BLaER1 treated with 17β-estradiol and CSF1 and Interleukin-3, amounts not matched to agents 10 nM and 100 nM (cell line): Measurements from ENCODE around the gene TTC7B.

Experiments used
- H3K27ac ChIP-seq, 11 experiments: shearing (Covaris generic); formaldehyde crosslinking; 2 replicates each; pipeline ENCODE4 v1.8.1; 2022
- H3K27me3 ChIP-seq, 11 experiments: shearing (Covaris generic); formaldehyde crosslinking; 2 replicates each; pipeline ENCODE4 v1.8.1; 2022
- H3K36me3 ChIP-seq, 11 experiments: shearing (Covaris generic); formaldehyde crosslinking; 2 replicates each; pipeline ENCODE4 v1.8.1; 2022
- H3K4me1 ChIP-seq, 10 experiments: shearing (Covaris generic); formaldehyde crosslinking; 2 replicates each; pipeline ENCODE4 v1.8.1; 2022
- H3K4me2 ChIP-seq, 11 experiments: shearing (Covaris generic); formaldehyde crosslinking; 2 replicates each; pipeline ENCODE4 v1.8.1; 2022
- H3K4me3 ChIP-seq, 10 experiments: shearing (Covaris generic); formaldehyde crosslinking; 2 replicates each; pipeline ENCODE4 v1.8.1; 2022
- H3K9ac ChIP-seq, 11 experiments: shearing (Covaris generic); formaldehyde crosslinking; 2 replicates each; pipeline ENCODE4 v1.8.1; 2022
- H3K9me3 ChIP-seq, 11 experiments: shearing (Covaris generic); formaldehyde crosslinking; replicated peaks in 1 of 11; 2 replicates each; pipeline ENCODE4 v1.8.1; 2022
- H4K20me1 ChIP-seq, 11 experiments: shearing (Covaris generic); formaldehyde crosslinking; 2 replicates each; pipeline ENCODE4 v1.8.1; 2022
- Cebpa-rat ChIP-seq, 11 experiments: shearing (Covaris generic); IDR thresholded peaks; 2 replicates each; pipeline ENCODE4 v1.8.1; 2022

TTC7B gene

DNA sequence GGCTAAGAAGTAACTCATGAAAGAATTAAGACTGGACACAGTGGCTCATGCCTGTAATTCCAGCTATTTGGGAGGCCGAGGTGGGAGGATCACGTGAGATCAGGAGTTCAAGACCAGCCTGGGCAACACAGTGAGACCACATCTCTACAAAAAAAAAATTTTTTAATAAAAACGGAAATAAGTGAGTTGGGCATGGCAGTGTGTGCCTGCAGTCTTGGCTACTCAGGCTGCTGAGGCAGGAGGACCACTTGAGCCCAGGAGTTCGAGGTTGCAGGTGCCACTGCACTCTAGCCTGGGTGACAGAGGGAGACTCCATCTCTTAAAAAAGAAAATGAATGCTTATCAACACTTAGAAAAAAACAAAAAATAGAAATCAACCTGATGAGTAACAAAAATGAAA, 301.7 kb downstream of the TTC7B start:
- Histone ChIP-seq H3K9ac (no peak overlapping the region), H3K4me3 (no peak overlapping the region), H3K4me1 (peaks cover 11 to 66% (median 46%) of the 10 kb centered on the region in 10 experiments), H3K36me3 (no peaks in the 10 kb centered on the region), H4K20me1 (no peaks in the 10 kb centered on the region), H3K27ac (no peak overlapping the region), H3K9me3 (peaks cover 0 to 5% (median 4%) of the 10 kb centered on the region in 11 experiments; a peak in 7 of 22 replicates), H3K4me2 (0 out of 22 replicates have a peak overlapping the region, but pooled peaks of 1 of the 11 experiments have one; percentile 22), H3K27me3 (no peaks in the 10 kb centered on the region)
- no peak for TF ChIP-seq Cebpa-rat (IDR thresholded peaks at IDR 0.05)

DNA sequence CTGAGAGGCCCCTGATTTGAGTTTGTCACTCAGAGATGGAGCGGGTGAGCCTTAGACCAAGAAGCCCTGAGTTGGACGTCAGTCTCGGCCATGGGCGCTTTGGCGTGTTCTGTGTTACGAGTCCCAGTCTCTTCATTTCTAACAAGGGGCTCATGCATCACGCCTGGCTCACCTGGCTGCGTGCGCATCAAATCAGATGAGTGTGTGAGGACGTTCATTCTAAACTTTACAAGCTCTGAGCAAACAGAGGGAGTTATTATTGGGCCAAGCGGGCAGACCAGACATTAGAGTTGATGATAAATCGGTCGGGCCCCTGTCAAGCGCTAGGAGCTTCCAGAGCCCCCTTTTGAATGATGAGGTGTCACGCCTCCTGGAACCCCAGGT, 302.2 kb downstream of the TTC7B start:
- Histone ChIP-seq H3K9me3 (no peaks in the 10 kb centered on the region), H3K36me3 (no peaks in the 10 kb centered on the region), H3K4me3 (no peak overlapping the region), H4K20me1 (no peaks in the 10 kb centered on the region), H3K27me3 (no peaks in the 10 kb centered on the region), H3K4me2 (peak overlapping the region in 4 of 11 experiments; percentile 74 to 87 (median 83); a peak in 5 of 22 replicates), H3K9ac (peak overlapping the region in 1 of 11 experiments; percentile 30; a peak in 1 of 22 replicates), H3K4me1 (peaks cover 16 to 72% (median 51%) of the 10 kb centered on the region in 10 experiments), H3K27ac (peak overlapping the region in 1 of 11 experiments; percentile 28; a peak in 3 of 22 replicates)
- TF ChIP-seq Cebpa-rat (IDR thresholded peaks at IDR 0.05), result no peak

GRCh38 chr14:90513161-90514014, 302.8 kb downstream of the TTC7B start:
- peak overlapping the region in 4 of 11 experiments; percentile 10 to 38 (median 32); a peak in 5 of 22 replicates for H3K9ac ChIP-seq
- H3K9me3 ChIP-seq, result no peaks in the 10 kb centered on the region
- H3K4me3 ChIP-seq, result no peak overlapping the region
- peak overlapping the region in 8 of 11 experiments; percentile 51 to 87 (median 74); a peak in 16 of 22 replicates for H3K4me2 ChIP-seq
- no peaks in the 10 kb centered on the region for H3K36me3 ChIP-seq
- peaks cover 22 to 78% (median 58%) of the 10 kb centered on the region in 10 experiments for H3K4me1 ChIP-seq
- H3K27ac ChIP-seq, result peak overlapping the region in 4 of 11 experiments; percentile 18 to 50 (median 28); a peak in 5 of 22 replicates
- H4K20me1 ChIP-seq, result no peaks in the 10 kb centered on the region
- no peak for TF ChIP-seq Cebpa-rat (IDR thresholded peaks at IDR 0.05)
- H3K27me3 ChIP-seq, result peaks cover 0 to 5% (median 0%) of the 10 kb centered on the region in 11 experiments; a peak in 1 of 22 replicates

GRCh38 chr14:90512329-90512991, 303.8 kb downstream of the TTC7B start:
- peak overlapping the region in 5 of 11 experiments; percentile 2 to 64 (median 55); a peak in 9 of 22 replicates for H3K9ac ChIP-seq
- H3K27ac ChIP-seq, result peak overlapping the region in 6 of 11 experiments; percentile 2 to 68 (median 46); a peak in 10 of 22 replicates
- H3K4me2 ChIP-seq, result peak overlapping the region; percentile 13 to 87 (median 69); a peak in 19 of 22 replicates
- TF ChIP-seq Cebpa-rat (IDR thresholded peaks at IDR 0.05), result no peak
- H3K4me3 ChIP-seq, result no peak overlapping the region
- no peaks in the 10 kb centered on the region for H3K36me3 ChIP-seq
- H3K4me1 ChIP-seq, result peaks cover 14 to 80% (median 61%) of the 10 kb centered on the region in 10 experiments
- peaks cover 0 to 6% (median 0%) of the 10 kb centered on the region in 11 experiments; a peak in 1 of 22 replicates for H3K27me3 ChIP-seq
- H4K20me1 ChIP-seq, result no peaks in the 10 kb centered on the region
- H3K9me3 ChIP-seq, result no peaks in the 10 kb centered on the region

DNA sequence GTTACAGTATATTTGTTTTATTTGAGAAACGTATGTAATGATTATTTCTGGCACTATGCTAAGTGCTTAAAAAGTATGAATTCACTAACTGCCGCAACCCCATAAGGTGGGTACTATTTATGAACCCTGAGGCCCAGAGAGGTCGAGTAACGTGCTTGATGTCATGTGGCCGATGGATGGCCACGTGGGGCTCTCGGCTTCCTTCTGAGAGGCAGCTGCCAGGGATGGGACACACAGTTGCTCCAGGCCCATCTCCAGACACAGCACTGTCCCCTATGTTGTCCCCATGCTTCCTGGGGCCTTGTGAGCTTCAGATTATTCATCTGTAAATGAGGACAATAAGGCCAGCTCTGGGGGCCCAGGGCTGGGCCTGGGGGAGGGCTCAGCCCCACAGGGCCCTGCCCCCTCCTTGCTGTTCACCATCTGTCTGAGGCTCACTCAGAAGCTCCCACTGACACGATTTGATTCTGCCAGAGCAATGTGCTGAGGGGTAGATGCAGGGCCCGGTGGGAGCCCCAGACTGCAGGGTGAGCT, 304.4 kb downstream of the TTC7B start:
- H3K9ac ChIP-seq, result peak overlapping the region in 5 of 11 experiments; percentile 2 to 64 (median 55); a peak in 9 of 22 replicates
- peak overlapping the region; percentile 13 to 87 (median 69); a peak in 19 of 22 replicates for H3K4me2 ChIP-seq

DNA sequence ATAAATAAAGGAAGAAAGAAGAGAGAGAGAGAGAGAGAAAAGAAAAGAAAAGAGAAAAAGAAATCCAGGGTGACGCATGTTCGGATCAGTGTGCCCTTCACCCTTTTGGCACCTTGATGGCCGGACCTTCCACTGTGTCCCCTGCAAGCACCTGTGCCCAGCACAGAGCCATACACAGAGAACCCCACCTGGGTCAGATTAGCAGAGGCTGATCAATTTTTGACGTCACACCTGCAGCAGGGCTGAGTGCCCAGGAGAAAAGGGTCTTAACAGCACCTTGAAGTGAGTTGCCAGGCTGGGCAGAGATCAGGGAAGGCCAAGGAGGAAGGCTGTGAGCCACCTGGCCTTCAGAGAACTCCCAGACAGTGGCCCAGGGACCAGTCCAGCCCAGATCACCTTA, 305.0 kb downstream of the TTC7B start:
- no peaks in the 10 kb centered on the region for H4K20me1 ChIP-seq
- H3K36me3 ChIP-seq, result no peaks in the 10 kb centered on the region
- H3K4me2 ChIP-seq, result peak overlapping the region in 8 of 11 experiments; percentile 51 to 87 (median 74); a peak in 12 of 22 replicates
- TF ChIP-seq Cebpa-rat (IDR thresholded peaks at IDR 0.05), result no peak
- H3K27ac ChIP-seq, result peak overlapping the region in 1 of 11 experiments; percentile 68; a peak in 1 of 22 replicates
- no peak overlapping the region for H3K4me3 ChIP-seq
- no peak overlapping the region for H3K9ac ChIP-seq
- peaks cover 12 to 76% (median 61%) of the 10 kb centered on the region in 10 experiments for H3K4me1 ChIP-seq
- H3K9me3 ChIP-seq, result 0 out of 22 replicates have a peak, but pooled peaks cover 0 to 7% (median 0%) of the 10 kb centered on the region in 11 experiments
- H3K27me3 ChIP-seq, result peaks cover 0 to 6% (median 0%) of the 10 kb centered on the region in 11 experiments; a peak in 1 of 22 replicates

More for the DNA sequence above, 304.4 kb downstream of the TTC7B start:
- Histone ChIP-seq H3K4me1 (peaks cover 12 to 76% (median 61%) of the 10 kb centered on the region in 10 experiments), H3K9me3 (0 out of 22 replicates have a peak, but pooled peaks cover 0 to 2% (median 0%) of the 10 kb centered on the region in 11 experiments), H3K27me3 (peaks cover 0 to 6% (median 0%) of the 10 kb centered on the region in 11 experiments; a peak in 1 of 22 replicates), H4K20me1 (no peaks in the 10 kb centered on the region), H3K4me3 (no peak overlapping the region), H3K36me3 (no peaks in the 10 kb centered on the region), H3K27ac (peak overlapping the region in 6 of 11 experiments; percentile 2 to 68 (median 46); a peak in 9 of 22 replicates)
- TF ChIP-seq Cebpa-rat (IDR thresholded peaks at IDR 0.05), result no peak

GRCh38 chr14:90510159-90510558, 306.1 kb downstream of the TTC7B start:
- Histone ChIP-seq H3K27ac (no peak overlapping the region), H3K36me3 (no peaks in the 10 kb centered on the region), H3K4me3 (no peak overlapping the region), H3K9me3 (0 out of 22 replicates have a peak, but pooled peaks cover 0 to 7% (median 0%) of the 10 kb centered on the region in 11 experiments), H3K27me3 (peaks cover 0 to 6% (median 0%) of the 10 kb centered on the region in 11 experiments; a peak in 1 of 22 replicates), H3K9ac (no peak overlapping the region; a peak in 1 of 22 replicates), H4K20me1 (no peaks in the 10 kb centered on the region), H3K4me2 (peak overlapping the region in 9 of 11 experiments; percentile 69 to 85 (median 76); a peak in 17 of 22 replicates), H3K4me1 (peaks cover 12 to 87% (median 68%) of the 10 kb centered on the region in 10 experiments)
- no peak for TF ChIP-seq Cebpa-rat (IDR thresholded peaks at IDR 0.05)

GRCh38 chr14:90509403-90509802, 306.8 kb downstream of the TTC7B start:
- H3K36me3 ChIP-seq, result no peaks in the 10 kb centered on the region
- no peak for TF ChIP-seq Cebpa-rat (IDR thresholded peaks at IDR 0.05)
- peaks cover 0 to 6% (median 0%) of the 10 kb centered on the region in 11 experiments; a peak in 1 of 22 replicates for H3K27me3 ChIP-seq
- no peaks in the 10 kb centered on the region for H4K20me1 ChIP-seq
- no peak overlapping the region for H3K27ac ChIP-seq
- H3K4me2 ChIP-seq, result peak overlapping the region; percentile 66 to 85 (median 75); a peak in 21 of 22 replicates
- 0 out of 22 replicates have a peak, but pooled peaks cover 0 to 7% (median 0%) of the 10 kb centered on the region in 11 experiments for H3K9me3 ChIP-seq
- peaks cover 12 to 91% (median 75%) of the 10 kb centered on the region in 10 experiments for H3K4me1 ChIP-seq
- H3K9ac ChIP-seq, result no peak overlapping the region
- no peak overlapping the region for H3K4me3 ChIP-seq
